GM23338 (cell line): ENCODE measurements around the gene FUT1. TPM values are rescaled to one million over a fixed set of nuclear protein-coding genes. Genes with fewer than 3 reads are reported as not detected.

Source experiments
- ATAC-seq: fragments of 200-7000 bp; cut with Tn5 transposase; 3 replicates; pipeline ENCODE4 v1.9.1; 2020
- DNase-seq: peaks from one replicate; pipeline ENCODE4 v3.0.0-alpha.2; 2015; ENCODE audit warnings: low spot score
- H2AFZ ChIP-seq: fragments of 200-600 bp; sonication (generic); 2 replicates; pipeline ENCODE4 v1.8.0; 2016; ENCODE audit warnings: antibody characterized with exemption, mild to moderate bottlenecking, moderate library complexity
- H3F3A ChIP-seq: fragments of 200-600 bp; sonication (generic); replicated peaks from 2 replicates; pipeline ENCODE4 v1.8.0; 2017; ENCODE audit warnings: antibody characterized with exemption, mixed run types, low read depth
- H3K27ac ChIP-seq: fragments of 200-600 bp; sonication (generic); 2 replicates; pipeline ENCODE4 v1.6.1; 2016; ENCODE audit warnings: low read depth
- H3K27me3 ChIP-seq: fragments of 200-600 bp; sonication (generic); 2 replicates; pipeline ENCODE4 v1.8.0; 2016; ENCODE audit warnings: mild to moderate bottlenecking, mixed run types, moderate library complexity; ENCODE audit not compliant: insufficient read depth
- H3K36me3 ChIP-seq: fragments of 200-600 bp; sonication (generic); 2 replicates; pipeline ENCODE4 v1.8.0; 2016; ENCODE audit warnings: mild to moderate bottlenecking; ENCODE audit not compliant: insufficient read depth
- H3K4me1 ChIP-seq: fragments of 200-600 bp; sonication (generic); 2 replicates; pipeline ENCODE4 v1.8.0; 2016; ENCODE audit warnings: mild to moderate bottlenecking, moderate library complexity; ENCODE audit not compliant: insufficient read depth
- H3K4me2 ChIP-seq: fragments of 200-600 bp; sonication (generic); 2 replicates; pipeline ENCODE4 v1.7.1; 2017; ENCODE audit warnings: mixed run types
- H3K4me3 ChIP-seq: fragments of 200-600 bp; sonication (generic); 2 replicates; pipeline ENCODE4 v1.6.1; 2016; ENCODE audit warnings: mixed run types
- H3K79me2 ChIP-seq: fragments of 200-600 bp; sonication (generic); replicated peaks from 2 replicates; pipeline ENCODE4 v1.8.0; 2017; ENCODE audit warnings: mild to moderate bottlenecking; ENCODE audit not compliant: insufficient read depth
- H3K9me2 ChIP-seq: fragments of 200-600 bp; sonication (generic); 2 replicates; pipeline ENCODE4 v1.8.0; 2017; ENCODE audit not compliant: insufficient read depth
- H4K20me1 ChIP-seq: fragments of 200-600 bp; sonication (generic); replicated peaks from 2 replicates; pipeline ENCODE4 v1.8.0; 2017; ENCODE audit warnings: mild to moderate bottlenecking; ENCODE audit not compliant: insufficient read depth
- H3K27ac Mint-ChIP-seq: 2 replicates; pipeline ENCODE4 v1.8.0; 2020; ENCODE audit warnings: inconsistent platforms, mild to moderate bottlenecking, moderate library complexity, mixed read lengths
- H3K27me3 Mint-ChIP-seq: 3 replicates; pipeline ENCODE4 v1.8.0; 2022; ENCODE audit warnings: low read depth, mild to moderate bottlenecking, moderate library complexity, mixed read lengths, inconsistent platforms; ENCODE audit not compliant: insufficient read depth, poor library complexity
- H3K36me3 Mint-ChIP-seq: 3 replicates; pipeline ENCODE4 v1.8.0; 2021; ENCODE audit warnings: low read depth, mild to moderate bottlenecking, inconsistent platforms, moderate library complexity, mixed read lengths
- H3K4me1 Mint-ChIP-seq: 3 replicates; pipeline ENCODE4 v1.8.0; 2020; ENCODE audit warnings: mild to moderate bottlenecking, inconsistent platforms, mixed read lengths
- H3K4me3 Mint-ChIP-seq: 3 replicates; pipeline ENCODE4 v1.8.0; 2021; ENCODE audit warnings: moderate library complexity, mild to moderate bottlenecking, inconsistent platforms, mixed read lengths
- H3K9me3 Mint-ChIP-seq: 3 replicates; pipeline ENCODE4 v1.8.0; 2020; ENCODE audit warnings: moderate library complexity, mild to moderate bottlenecking, inconsistent platforms, mixed read lengths
- CREB1 ChIP-seq: fragments of 250-450 bp; sonication (Bioruptor Pico); IDR thresholded peaks from 2 replicates; pipeline ENCODE4 v1.5.0; 2020; ENCODE audit warnings: low read depth, mild to moderate bottlenecking, moderate library complexity
- ETS1 ChIP-seq: IDR thresholded peaks from 2 replicates; pipeline ENCODE4 v1.6.1; 2016; ENCODE audit warnings: antibody characterized with exemption
- EZH2 ChIP-seq: fragments of 200-600 bp; sonication (generic); IDR thresholded peaks from one replicate; pipeline ENCODE4 v1.8.0; 2017; ENCODE audit warnings: antibody characterized with exemption, mild to moderate bottlenecking, low read depth; ENCODE audit not compliant: unreplicated experiment
- EZH2phosphoT487 ChIP-seq: fragments of 200-600 bp; sonication (generic); IDR thresholded peaks from one replicate; pipeline ENCODE4 v1.8.1; 2018; ENCODE audit warnings: antibody characterized with exemption; ENCODE audit not compliant: unreplicated experiment
- JUNB ChIP-seq: IDR thresholded peaks from one replicate; pipeline ENCODE4 v1.6.1; 2016; ENCODE audit warnings: antibody characterized with exemption; ENCODE audit not compliant: unreplicated experiment
- NANOG ChIP-seq: IDR thresholded peaks from 2 replicates; pipeline ENCODE4 v1.6.1; 2016; ENCODE audit warnings: antibody characterized with exemption, borderline replicate concordance
- POLR2AphosphoS5 ChIP-seq: IDR thresholded peaks from 2 replicates; pipeline ENCODE4 v1.6.1; 2016; ENCODE audit warnings: antibody characterized with exemption, low read depth
- STAT1 ChIP-seq: IDR thresholded peaks from one replicate; pipeline ENCODE4 v1.6.1; 2016; ENCODE audit warnings: antibody characterized with exemption; ENCODE audit not compliant: unreplicated experiment
- ZNF114 ChIP-seq: fragments of 250-450 bp; sonication (Bioruptor Pico); IDR thresholded peaks from 2 replicates; pipeline ENCODE4 v1.5.0; 2020; ENCODE audit warnings: mild to moderate bottlenecking, moderate library complexity
- ZNF331 ChIP-seq: fragments of 250-450 bp; sonication (Bioruptor Pico); IDR thresholded peaks from 2 replicates; pipeline ENCODE4 v1.5.0; 2020; ENCODE audit warnings: low read depth, mild to moderate bottlenecking, moderate library complexity
- polyA plus RNA-seq: library from polyadenylated mRNA; unstranded; fragments of >200 nt; fragmentation: Nextera tagmentation; extraction: Ambion mirVana; gene quantifications from 2 replicates; pipeline ENCODE4 v1.2.1, GENCODE V29; 2016
- total RNA-seq: library from RNA; depleted of rRNA; stranded (reverse); fragments of >200 nt; shearing (Covaris generic); gene quantifications from 2 replicates; pipeline ENCODE4 v1.2.3, GENCODE V29; 2014
- TF ChIP-seq, protein P1 (sequence below): fragments of 250-450 bp; sonication (Bioruptor Pico); IDR thresholded peaks from 2 replicates; pipeline ENCODE4 v1.5.0; 2020; ENCODE audit warnings: mild to moderate bottlenecking, moderate library complexity
- TF ChIP-seq, protein P2 (sequence below): IDR thresholded peaks from one replicate; pipeline ENCODE4 v1.6.1; 2018; ENCODE audit warnings: antibody characterized with exemption; ENCODE audit not compliant: unreplicated experiment
- TF ChIP-seq, protein P3 (sequence below), 2 experiments: fragments of 200-600 bp in 1 of 2; sonication (generic) in 1 of 2; conservative IDR thresholded peaks; 2 replicates each; pipeline versions ENCODE4 v1.5.1 to v1.6.1; 2016 to 2017; ENCODE audit warnings: antibody characterized with exemption in 2 of 2, low read depth in 2 of 2, mild to moderate bottlenecking in 2 of 2, moderate library complexity in 1 of 2

The FUT1 gene
- total and polyA plus RNA-seq, 2 experiments from 2014 or later: 4.4 to 20.8 TPM

GRCh38 chr19:48720251-48720612, 32.2 kb downstream of the FUT1 start:
- Histone ChIP-seq H3K4me3 (peak overlapping the region; percentile 58), H3K9me2 (no peaks in the 10 kb centered on the region), H3K79me2 (no peaks in the 10 kb centered on the region), H4K20me1 (no peaks in the 10 kb centered on the region), H3K36me3 (no peaks in the 10 kb centered on the region), H3K27me3 (no peaks in the 10 kb centered on the region), H3F3A (peaks cover 9% of the 10 kb centered on the region; the same call in 1 of the 2 replicates), H2AFZ (no peak overlapping the region), H3K4me2 (peak overlapping the region; percentile 70), H3K27ac (no peak overlapping the region), H3K4me1 (peaks cover 34% of the 10 kb centered on the region)
- Mint-ChIP-seq H3K27ac (no peak overlapping the region; the same call in 1 of the 2 replicates), H3K9me3 (peaks cover 3% of the 10 kb centered on the region; the same call in 1 of the 3 replicates), H3K4me1 (peaks cover 37% of the 10 kb centered on the region), H3K36me3 (no peaks in the 10 kb centered on the region; the same call in 2 of the 3 replicates), H3K4me3 (peak overlapping the region; percentile 99), H3K27me3 (peaks cover 22% of the 10 kb centered on the region)
- TF ChIP-seq ZNF114 (CRISPR knock-in tag) (no peak), NANOG (no peak), STAT1 (no peak), JUNB (no peak), ETS1 (no peak), POLR2AphosphoS5 (no peak), EZH2phosphoT487 (no peak), ZNF331 (CRISPR knock-in tag) (no peak), EZH2 (no peak), CREB1 (no peak)
- TF ChIP-seq, protein P1, sequence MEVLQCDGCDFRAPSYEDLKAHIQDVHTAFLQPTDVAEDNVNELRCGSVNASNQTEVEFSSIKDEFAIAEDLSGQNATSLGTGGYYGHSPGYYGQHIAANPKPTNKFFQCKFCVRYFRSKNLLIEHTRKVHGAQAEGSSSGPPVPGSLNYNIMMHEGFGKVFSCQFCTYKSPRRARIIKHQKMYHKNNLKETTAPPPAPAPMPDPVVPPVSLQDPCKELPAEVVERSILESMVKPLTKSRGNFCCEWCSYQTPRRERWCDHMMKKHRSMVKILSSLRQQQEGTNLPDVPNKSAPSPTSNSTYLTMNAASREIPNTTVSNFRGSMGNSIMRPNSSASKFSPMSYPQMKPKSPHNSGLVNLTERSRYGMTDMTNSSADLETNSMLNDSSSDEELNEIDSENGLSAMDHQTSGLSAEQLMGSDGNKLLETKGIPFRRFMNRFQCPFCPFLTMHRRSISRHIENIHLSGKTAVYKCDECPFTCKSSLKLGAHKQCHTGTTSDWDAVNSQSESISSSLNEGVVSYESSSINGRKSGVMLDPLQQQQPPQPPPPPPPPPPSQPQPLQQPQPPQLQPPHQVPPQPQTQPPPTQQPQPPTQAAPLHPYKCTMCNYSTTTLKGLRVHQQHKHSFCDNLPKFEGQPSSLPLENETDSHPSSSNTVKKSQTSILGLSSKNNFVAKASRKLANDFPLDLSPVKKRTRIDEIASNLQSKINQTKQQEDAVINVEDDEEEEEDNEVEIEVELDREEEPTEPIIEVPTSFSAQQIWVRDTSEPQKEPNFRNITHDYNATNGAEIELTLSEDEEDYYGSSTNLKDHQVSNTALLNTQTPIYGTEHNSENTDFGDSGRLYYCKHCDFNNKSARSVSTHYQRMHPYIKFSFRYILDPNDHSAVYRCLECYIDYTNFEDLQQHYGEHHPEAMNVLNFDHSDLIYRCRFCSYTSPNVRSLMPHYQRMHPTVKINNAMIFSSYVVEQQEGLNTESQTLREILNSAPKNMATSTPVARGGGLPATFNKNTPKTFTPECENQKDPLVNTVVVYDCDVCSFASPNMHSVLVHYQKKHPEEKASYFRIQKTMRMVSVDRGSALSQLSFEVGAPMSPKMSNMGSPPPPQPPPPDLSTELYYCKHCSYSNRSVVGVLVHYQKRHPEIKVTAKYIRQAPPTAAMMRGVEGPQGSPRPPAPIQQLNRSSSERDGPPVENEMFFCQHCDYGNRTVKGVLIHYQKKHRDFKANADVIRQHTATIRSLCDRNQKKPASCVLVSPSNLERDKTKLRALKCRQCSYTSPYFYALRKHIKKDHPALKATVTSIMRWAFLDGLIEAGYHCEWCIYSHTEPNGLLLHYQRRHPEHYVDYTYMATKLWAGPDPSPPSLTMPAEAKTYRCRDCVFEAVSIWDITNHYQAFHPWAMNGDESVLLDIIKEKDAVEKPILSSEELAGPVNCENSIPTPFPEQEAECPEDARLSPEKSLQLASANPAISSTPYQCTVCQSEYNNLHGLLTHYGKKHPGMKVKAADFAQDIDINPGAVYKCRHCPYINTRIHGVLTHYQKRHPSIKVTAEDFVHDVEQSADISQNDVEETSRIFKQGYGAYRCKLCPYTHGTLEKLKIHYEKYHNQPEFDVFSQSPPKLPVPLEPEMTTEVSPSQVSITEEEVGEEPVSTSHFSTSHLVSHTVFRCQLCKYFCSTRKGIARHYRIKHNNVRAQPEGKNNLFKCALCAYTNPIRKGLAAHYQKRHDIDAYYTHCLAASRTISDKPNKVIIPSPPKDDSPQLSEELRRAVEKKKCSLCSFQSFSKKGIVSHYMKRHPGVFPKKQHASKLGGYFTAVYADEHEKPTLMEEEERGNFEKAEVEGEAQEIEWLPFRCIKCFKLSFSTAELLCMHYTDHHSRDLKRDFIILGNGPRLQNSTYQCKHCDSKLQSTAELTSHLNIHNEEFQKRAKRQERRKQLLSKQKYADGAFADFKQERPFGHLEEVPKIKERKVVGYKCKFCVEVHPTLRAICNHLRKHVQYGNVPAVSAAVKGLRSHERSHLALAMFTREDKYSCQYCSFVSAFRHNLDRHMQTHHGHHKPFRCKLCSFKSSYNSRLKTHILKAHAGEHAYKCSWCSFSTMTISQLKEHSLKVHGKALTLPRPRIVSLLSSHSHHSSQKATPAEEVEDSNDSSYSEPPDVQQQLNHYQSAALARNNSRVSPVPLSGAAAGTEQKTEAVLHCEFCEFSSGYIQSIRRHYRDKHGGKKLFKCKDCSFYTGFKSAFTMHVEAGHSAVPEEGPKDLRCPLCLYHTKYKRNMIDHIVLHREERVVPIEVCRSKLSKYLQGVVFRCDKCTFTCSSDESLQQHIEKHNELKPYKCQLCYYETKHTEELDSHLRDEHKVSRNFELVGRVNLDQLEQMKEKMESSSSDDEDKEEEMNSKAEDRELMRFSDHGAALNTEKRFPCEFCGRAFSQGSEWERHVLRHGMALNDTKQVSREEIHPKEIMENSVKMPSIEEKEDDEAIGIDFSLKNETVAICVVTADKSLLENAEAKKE (CRISPR knock-in tag): no peak
- TF ChIP-seq, protein P2, sequence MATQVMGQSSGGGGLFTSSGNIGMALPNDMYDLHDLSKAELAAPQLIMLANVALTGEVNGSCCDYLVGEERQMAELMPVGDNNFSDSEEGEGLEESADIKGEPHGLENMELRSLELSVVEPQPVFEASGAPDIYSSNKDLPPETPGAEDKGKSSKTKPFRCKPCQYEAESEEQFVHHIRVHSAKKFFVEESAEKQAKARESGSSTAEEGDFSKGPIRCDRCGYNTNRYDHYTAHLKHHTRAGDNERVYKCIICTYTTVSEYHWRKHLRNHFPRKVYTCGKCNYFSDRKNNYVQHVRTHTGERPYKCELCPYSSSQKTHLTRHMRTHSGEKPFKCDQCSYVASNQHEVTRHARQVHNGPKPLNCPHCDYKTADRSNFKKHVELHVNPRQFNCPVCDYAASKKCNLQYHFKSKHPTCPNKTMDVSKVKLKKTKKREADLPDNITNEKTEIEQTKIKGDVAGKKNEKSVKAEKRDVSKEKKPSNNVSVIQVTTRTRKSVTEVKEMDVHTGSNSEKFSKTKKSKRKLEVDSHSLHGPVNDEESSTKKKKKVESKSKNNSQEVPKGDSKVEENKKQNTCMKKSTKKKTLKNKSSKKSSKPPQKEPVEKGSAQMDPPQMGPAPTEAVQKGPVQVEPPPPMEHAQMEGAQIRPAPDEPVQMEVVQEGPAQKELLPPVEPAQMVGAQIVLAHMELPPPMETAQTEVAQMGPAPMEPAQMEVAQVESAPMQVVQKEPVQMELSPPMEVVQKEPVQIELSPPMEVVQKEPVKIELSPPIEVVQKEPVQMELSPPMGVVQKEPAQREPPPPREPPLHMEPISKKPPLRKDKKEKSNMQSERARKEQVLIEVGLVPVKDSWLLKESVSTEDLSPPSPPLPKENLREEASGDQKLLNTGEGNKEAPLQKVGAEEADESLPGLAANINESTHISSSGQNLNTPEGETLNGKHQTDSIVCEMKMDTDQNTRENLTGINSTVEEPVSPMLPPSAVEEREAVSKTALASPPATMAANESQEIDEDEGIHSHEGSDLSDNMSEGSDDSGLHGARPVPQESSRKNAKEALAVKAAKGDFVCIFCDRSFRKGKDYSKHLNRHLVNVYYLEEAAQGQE: no peak
- TF ChIP-seq, protein P3, sequence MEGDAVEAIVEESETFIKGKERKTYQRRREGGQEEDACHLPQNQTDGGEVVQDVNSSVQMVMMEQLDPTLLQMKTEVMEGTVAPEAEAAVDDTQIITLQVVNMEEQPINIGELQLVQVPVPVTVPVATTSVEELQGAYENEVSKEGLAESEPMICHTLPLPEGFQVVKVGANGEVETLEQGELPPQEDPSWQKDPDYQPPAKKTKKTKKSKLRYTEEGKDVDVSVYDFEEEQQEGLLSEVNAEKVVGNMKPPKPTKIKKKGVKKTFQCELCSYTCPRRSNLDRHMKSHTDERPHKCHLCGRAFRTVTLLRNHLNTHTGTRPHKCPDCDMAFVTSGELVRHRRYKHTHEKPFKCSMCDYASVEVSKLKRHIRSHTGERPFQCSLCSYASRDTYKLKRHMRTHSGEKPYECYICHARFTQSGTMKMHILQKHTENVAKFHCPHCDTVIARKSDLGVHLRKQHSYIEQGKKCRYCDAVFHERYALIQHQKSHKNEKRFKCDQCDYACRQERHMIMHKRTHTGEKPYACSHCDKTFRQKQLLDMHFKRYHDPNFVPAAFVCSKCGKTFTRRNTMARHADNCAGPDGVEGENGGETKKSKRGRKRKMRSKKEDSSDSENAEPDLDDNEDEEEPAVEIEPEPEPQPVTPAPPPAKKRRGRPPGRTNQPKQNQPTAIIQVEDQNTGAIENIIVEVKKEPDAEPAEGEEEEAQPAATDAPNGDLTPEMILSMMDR (conservative IDR thresholded peaks at IDR 0.05; ENCODE audit: low read depth in 2 of 2): no peak
- no peak for DNase-seq
- no peak for ATAC-seq
